Stimulated activated CD8-positive, alpha-beta memory T cell treated with anti-CD3 and anti-CD28 coated beads, Interleukin-7, amount 100 ng/mL, for 1 hour (primary cell): ENCODE results near the gene SLC5A5.
A peak's percentile ranks its signal among the peaks of the same experiment; 100 is the strongest.
"Not testable (repeated sequence)": the region's sequence is repeated elsewhere in the genome, so short reads cannot be mapped to it uniquely, and the experiment has no call there.

Source experiments
- DNase-seq, 2 donors: peaks; one replicate each; pipeline ENCODE4 v3.0.0-alpha.2; 2020; ENCODE audit warnings: low read depth in 2 of 2

SLC5A5 gene

GRCh38 chr19:17919122-17919521 lies 47.4 kb downstream of the SLC5A5 start:
- DNase-seq = not testable (repeated sequence)

DNA sequence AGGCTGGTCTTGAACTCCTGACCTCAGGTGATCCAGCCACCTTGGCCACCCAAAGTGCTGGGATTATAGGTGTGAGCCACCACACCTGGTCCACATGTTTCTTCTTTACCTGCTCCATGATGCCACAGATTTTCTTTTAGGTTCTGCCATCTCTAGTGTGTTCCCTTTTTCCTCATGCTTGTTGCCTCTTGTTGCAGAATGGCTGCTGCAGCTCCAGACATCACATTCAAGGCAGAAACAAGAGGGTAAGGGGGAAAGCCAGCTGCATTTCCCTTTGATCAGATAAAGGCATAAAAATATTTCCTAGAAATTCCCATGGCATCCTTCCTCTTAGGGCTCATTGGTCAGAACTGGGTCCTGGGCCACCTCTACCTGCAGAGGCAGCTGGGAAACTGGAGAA lies 48.8 kb downstream of the SLC5A5 start:
- no peak for DNase-seq

DNA sequence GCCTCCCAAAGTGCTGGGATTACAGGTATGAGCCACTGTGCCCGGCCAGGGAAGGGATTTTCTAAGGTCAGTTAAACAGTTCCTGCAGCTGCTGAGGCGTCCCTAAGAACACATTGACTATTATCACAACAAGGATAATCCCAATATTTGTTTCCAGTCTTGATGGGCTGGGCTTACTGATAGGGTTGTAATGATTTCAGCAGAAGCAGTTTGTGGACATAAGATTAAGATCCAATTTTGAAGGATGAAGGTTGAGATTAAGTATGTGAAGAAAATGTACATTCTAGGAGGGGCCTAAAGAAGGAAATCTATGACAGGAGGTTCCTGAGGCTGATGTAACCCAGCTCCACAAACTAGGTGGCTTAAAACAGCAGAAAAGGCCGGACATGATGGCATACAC lies 50.4 kb downstream of the SLC5A5 start:
- no peak for DNase-seq

GRCh38 chr19:17926044-17926443 lies 54.3 kb downstream of the SLC5A5 start:
- DNase-seq = no peak

DNA sequence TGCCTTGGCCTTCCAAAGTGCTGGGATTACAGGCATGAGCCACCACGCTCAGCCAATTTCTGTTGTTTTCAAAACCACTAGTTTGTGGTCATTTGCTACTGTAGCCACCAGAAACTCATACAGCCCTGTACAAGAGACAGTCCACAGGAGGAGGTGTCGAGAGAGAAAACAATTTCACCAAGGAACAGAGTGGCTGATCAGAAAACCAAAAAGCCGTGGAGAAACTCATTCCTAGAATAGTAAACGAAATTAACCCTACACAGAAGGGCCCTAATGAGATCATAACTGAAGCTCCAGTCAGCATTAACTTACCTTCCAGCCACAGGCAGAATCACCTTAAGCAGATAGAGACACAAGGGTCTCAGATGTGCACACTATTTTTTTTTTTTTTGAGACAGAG lies 57.3 kb downstream of the SLC5A5 start:
- no peak for DNase-seq

GRCh38 chr19:17931532-17932191 lies 59.9 kb downstream of the SLC5A5 start:
- no peak for DNase-seq

GRCh38 chr19:17932485-17933338 lies 61.0 kb downstream of the SLC5A5 start, which contains the start of gene CCDC124:
Gene CCDC124, plus strand, starts transcription at chr19:17933015. Its CDS starts 3,406 bp downstream, at chr19:17936421.
- peak; percentile 78 to 81 for DNase-seq

DNA sequence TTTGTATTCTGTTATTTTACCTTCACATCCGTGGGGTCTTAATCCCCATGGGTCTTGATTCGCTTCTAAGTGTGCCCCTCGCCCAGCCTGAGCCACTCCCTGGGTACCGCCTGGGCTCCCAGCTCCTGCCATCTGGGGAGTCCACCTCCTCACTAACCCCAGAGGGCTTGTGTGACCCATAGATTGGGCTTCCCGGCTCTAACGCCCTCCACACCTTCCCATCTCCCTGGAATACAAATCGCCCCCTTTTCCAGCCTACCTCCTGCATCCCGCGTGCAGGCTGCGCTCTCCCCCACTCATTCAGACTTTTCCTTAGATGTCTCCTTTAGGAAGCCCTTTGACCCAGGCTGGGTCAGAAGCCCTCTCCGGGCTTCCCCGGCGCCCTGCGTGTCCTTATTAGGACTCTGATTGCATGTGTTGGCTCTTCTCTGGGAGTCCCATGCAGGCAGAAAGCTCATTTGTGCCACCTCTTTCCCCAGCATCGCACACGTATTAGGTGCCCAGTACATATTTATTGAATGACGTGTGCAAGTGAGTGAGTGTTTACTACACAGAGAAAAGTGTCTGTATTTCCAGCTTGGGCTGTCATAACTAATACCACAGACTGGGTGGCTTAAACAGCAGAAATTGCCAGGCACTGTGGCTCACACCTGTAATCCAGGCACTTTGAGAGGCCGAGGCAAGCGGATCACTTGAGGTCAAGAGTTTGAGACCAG lies 61.8 kb downstream of the SLC5A5 start:
- no peak for DNase-seq

DNA sequence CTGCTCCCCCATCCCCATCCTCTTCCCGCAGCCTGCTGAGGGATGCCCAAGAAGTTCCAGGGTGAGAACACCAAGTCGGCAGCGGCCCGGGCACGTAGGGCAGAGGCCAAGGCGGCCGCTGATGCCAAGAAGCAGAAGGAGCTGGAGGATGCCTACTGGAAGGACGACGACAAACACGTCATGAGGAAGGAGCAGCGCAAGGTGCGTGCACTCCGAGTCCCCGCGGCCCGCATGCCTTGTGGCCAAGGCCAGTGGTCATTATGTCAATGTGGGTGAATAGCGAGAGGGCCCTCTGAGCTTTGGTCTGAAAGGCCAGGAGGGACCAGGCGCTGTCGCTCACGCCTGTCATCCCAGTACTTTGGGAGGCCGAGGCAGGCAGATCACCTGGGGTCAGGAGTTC lies 64.6 kb downstream of the SLC5A5 start:
- no peak for DNase-seq

DNA sequence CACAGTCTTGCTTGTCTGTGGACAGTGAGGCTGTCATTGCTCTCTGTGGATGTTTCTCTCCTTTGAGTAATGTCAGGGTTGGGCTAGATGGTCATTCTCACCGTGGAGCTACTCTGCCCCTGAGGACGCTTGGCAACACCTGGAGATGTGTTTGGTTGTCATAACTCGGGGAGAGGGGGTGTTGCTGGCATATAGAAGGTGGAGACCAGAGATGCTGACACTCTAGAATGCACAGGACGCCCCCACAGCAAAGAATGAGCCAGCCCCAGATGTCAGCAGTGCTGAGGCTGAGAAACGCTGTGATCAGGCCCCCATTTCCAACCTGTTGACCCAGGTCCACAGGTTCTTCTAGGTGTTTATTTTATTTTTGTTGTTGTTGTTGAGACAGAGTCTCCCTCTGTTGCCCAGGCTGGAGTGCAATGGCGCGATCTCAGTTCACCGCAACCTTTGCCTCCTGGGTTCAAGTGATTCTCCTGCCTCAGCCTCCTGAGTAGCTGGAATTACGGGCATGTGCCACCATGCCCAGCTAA lies 65.7 kb downstream of the SLC5A5 start:
- DNase-seq = no peak

DNA sequence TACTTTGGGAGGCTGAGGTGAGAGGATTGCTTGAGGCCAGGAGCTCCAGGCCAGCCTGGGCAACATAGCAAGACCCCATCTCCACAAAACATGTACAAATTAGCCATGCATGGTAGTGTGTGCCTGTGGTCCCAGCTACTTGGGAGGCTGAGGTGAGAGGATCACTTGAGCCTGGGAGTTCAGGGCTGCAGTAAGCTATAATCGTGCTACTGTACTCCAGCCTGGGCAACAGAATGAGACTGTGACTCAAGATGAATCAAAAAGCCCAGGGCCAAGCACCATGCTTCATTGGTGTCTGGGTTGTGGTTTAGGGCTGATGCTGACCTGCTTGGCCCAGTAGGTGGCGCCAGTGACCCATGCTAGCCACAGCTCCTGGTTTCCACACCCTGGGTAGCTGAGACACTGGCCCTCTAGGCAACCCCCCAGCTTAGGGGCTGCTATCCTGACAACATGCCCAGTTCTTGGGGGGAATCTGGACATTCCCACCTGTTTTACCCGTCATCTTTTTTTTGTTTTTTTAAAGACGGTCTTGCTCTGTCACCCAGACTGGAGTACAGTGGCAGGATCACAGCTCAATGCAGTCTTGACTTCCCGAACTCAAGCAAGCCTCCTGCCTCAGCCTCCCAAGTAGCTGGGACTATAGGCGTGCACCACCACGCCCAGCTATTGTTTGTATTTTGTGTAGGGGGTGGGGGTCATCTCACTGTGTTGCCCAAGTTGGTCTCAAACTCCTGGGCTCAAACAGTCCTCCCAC lies 66.5 kb downstream of the SLC5A5 start:
- peak; percentile 64 to 73 for DNase-seq

DNA sequence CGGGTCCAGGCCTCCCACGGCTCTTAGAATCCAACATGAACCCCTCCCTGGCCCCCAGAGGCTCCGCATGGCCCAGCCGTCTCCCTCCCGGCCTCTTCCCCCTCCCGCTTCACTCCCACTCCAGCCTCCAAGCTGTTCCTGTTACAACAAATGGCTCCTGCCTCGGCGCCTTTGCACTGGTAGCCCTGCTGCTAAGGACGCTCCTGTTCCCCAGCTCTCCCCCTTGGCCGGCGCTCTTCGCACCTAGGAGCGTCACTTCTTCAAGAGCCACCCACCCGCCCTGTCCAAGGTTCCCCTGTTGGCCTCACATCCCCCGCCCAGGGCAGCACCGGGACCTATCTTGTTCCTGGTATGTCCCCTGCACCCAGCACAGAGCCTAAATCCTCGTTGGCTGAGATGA lies 70.4 kb downstream of the SLC5A5 start:
- DNase-seq = no peak

DNA sequence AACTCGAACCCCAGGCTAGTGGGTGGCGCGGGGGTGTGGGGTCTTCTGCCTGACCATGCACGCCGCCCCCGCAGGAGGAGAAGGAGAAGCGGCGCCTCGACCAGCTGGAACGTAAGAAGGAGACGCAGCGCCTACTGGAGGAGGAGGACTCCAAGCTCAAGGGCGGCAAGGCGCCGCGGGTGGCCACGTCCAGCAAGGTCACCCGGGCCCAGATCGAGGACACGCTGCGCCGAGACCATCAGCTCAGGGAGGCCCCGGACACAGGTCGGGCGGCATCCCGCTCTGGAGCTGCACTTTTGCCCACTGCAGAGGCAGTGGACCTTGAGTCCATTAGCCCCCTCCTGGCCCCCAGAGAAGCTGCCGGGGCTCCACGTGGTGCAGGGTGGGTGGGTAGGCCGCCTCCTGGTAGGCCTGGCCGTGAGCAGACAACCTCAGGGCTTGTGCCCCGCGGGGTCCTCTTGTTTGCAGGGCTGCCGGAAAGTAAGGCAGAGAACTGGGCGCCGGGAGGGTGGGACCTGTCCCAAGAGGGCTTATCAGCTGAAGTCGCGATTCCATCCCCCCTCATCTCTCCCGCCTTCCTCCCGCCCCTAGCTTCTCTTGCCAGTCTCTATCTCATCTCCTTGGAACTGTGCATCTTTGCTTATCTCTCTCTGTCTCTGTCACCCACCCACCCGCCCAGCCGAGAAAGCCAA lies 71.0 kb downstream of the SLC5A5 start:
- DNase-seq = no peak

- no peak for DNase-seq
These were observed 71.8 kb downstream of the SLC5A5 start for GRCh38 chr19:17943274-17944221.

- no peak for DNase-seq
These were observed 72.6 kb downstream of the SLC5A5 start for GRCh38 chr19:17944301-17944700.
